NCI-H748 (cell line): ENCODE results near the gene MCM9.

ENCODE experiments used
- DNase-seq: peaks from one replicate; lab custom pipeline; 2025; ENCODE audit not compliant: unreplicated experiment; lab: John Stamatoyannopoulos, UW

The MCM9 gene

GRCh38 chr6:118934461-118935330 is at the start of gene MCM9:
Gene MCM9 (minus strand): TSS chr6:118935159. CDS start chr6:118931723, 3,436 bp downstream.
- peak; percentile 94 for DNase-seq

GRCh38 chr6:118984342-118984741 is 49.4 kb upstream of the MCM9 start:
- DNase-seq, result no peak

DNA sequence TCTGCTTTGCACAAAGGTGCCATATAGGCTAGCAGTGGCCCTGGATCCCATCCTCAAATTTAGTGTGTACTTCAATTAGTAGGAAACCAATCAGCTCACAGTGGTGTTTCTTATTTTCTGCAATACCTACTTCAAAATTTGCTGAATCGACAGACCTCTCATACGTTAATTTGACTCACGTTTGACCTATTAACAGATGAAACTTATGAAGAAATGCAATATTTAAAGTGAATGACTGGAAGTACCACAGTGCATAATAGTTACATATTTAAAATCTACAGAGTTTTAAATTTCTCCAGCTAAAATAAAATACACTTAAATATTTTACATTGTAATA is 47.6 kb upstream of the MCM9 start:
- DNase-seq, result no peak

- peak; percentile 17 for DNase-seq
These were observed 47.1 kb upstream of the MCM9 start for GRCh38 chr6:118981884-118982574.

DNA sequence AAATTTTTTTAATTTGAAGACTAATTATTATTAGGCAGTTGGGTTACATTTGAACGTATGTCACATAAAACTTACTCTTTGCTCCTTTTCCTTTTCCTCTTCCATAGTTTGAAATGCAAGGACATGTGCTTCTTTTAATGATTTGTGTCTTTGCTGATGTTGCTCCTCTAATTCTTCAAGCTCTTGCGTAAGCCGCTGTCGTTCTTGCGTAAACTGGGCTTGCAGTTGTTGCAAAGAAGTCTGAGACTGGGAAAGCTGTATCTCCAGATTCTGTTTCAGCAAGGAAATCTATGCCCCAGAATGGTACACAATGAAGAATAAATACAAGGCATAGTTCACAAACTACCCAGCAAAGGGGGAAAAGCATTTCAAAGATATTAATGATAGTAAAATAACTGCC is 45.1 kb upstream of the MCM9 start:
- no peak for DNase-seq

- DNase-seq, result no peak
These were observed 39.8 kb upstream of the MCM9 start for GRCh38 chr6:118974790-118975189.

DNA sequence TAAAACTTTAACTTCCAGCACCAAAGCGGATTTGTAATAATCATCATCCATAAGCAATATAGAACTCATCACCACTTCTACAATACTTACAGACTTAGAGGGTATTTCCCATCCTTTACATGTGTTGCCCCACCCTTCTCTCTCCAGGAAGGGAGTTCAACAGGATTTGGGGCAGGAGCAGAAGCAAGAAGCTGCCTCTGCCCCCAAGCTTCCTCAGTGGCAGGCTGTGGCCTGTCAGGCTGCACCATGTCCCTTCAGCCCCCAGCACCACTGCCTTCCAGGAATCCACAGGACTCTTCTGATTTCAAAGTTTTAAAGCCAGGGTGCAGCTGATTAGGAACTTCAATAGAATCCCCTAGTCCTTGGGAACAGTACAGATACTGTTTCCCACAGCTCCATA is 36.7 kb upstream of the MCM9 start:
- no peak for DNase-seq

DNA sequence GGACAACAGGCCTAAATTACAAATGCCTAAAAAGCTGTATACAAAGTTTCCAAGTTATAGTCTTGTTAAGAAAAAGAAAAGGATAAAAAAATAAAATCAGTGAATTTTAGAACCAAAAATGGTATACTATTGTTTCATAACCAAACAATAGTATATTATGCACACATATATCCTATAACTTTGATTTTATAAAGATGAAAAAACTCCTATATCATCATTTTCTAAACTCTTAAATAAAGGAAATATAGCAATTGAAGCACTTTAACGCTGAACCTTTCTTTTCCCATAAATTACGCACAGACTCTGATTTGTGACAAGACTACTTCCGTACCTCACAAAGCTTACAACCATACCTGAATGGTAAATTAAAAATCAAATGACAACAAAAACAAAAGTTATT is 35.9 kb upstream of the MCM9 start:
- no peak for DNase-seq

DNA sequence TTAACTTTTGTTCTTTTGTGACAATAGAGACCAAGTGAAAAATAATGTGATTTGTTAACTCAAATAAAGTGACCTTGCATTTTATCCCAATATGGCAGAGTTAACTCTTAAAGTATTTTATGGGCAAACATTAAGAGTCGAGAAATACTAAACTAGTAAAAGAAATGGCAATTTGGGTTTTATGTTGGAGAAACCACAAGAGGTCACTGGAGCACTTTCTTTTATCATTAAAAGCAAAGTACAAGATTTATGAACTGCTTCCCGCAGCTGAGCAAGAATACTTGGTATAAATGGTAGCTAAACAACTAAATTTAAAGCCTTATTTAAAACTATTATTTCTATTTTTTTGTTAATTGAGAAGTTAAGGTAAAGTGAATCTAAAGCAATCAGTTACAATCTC is 33.5 kb upstream of the MCM9 start:
- peak; percentile 16 for DNase-seq

DNA sequence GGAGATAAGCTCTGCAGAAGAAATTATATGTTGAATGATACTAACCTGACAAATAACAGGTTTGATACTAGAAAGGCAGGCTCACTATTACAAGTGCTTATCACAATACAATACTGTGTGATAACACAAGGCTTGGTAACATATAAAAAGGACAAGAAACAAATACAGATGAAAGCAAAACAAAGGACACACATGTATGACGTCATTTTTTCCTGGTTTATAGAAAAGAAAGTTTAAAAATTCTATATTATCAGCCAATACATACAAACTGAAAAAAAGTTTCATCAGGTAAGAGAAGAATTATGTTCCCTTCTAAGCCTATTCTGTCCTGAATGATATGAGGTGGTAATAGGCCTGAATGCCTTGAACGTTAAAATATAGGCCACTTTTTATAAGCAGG is 32.3 kb upstream of the MCM9 start:
- DNase-seq, result no peak

GRCh38 chr6:118965843-118966370 is 30.9 kb upstream of the MCM9 start:
- DNase-seq, result no peak

GRCh38 chr6:118965371-118965770 is 30.4 kb upstream of the MCM9 start:
- no peak for DNase-seq

DNA sequence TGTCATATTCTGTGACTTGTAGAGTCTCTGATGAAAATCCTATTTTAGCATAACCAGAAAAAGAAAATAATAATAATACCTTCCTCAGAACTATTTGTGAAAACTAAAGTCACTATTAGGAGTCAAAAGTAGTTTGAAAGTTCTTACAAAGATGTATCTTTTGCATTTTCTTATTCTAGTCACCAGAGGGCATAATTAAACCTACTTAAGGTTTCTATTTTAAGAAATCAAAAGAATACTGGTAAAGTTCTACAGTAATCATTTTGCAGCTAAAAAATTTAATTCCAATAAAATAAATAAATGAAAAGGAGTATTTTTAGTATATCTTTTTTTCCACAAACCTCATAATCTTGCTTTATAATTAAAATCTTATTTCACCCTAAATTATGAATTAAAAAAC is 28.0 kb upstream of the MCM9 start:
- no peak for DNase-seq

- DNase-seq, result peak; percentile 18
These were observed 24.9 kb upstream of the MCM9 start for GRCh38 chr6:118959903-118960302.

GRCh38 chr6:118953391-118953790 is 18.4 kb upstream of the MCM9 start:
- no peak for DNase-seq

GRCh38 chr6:118952683-118953082 is 17.7 kb upstream of the MCM9 start:
- no peak for DNase-seq

GRCh38 chr6:118945217-118945616 is 10.3 kb upstream of the MCM9 start:
- DNase-seq, result no peak

DNA sequence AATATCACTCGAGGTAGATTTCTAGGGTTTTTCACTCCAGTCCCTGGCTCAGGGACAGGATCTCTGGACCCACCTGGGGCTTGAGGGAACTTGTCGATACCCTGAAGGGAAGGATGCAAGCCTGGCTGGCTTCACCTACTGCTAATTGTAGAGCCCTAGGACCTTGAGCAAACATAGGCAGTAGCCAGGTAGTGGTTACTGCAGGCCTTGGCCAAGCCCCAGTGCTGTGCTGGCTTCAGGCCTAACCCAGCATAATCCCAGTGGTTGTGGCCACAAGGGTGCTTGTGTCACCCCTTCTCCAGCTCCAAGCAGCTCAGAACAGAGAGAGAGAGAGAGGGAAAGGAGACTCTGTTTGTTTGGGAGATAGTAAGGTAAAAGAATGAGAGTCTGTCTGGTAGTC is 5.8 kb upstream of the MCM9 start:
- DNase-seq, result no peak

DNA sequence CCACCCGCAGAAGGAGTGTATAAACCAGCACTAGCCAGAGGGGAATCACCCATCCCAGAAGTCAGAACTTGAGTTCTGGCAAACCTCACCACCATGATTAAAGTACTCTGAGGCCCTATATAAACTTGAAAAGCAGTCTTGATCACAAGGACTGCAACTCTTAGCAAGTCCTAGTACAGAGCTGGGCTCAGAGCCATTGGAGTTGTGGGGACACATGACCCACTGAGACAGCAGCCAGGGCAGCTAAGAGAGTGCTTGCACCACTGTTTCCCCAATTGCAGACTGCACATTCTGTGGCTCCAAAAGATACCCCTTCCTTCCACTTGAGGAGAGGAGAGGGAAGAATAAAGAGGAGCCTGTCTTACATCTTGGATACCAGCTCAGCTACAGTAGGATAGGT is 4.7 kb upstream of the MCM9 start:
- DNase-seq, result no peak

- DNase-seq, result no peak
These were observed 1.2 kb upstream of the MCM9 start for GRCh38 chr6:118935978-118936703.

DNA sequence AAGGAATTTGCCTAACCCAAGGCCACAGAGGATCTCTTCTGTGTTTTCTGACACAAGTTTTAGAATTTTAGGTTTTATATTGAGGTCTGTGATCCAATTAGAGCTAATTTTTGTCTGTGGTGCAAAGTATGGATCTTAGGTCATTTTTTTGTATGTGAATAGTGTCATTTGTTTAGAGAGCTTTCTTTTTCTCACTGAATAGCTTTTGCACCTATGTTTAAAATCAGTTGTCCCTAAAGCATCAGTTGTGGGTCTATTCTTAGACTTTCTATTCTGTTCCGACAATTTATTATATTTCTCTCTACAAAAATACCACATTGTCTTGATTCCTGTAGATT is 341 bp upstream of the MCM9 start:
- no peak for DNase-seq
